ENCODE results near the gene TELO2.
A peak's percentile ranks its signal among the peaks of the same experiment; 100 is the strongest.

Gene TELO2

GRCh38 chr16:1533443-1533951 is 40.3 kb downstream of the TELO2 start, which contains the start of gene TMEM204:
Gene TMEM204, plus strand, starts transcription at chr16:1533666. Its CDS starts 610 bp downstream, at chr16:1534276.
- Histone ChIP-seq H3K4me2 (peak within 1 kb of the TSS; percentile 69 to 95 (median 90)), H4K20me1 (peaks cover 0 to 100% (median 85%) of the 10 kb centered on the region in 11 experiments; a peak in 20 of 22 replicates), H3K36me3 (no peaks in the 10 kb centered on the region), H3K4me1 (peaks cover 60 to 91% (median 78%) of the 10 kb centered on the region in 10 experiments), H3K27me3 (peaks cover 77 to 97% (median 83%) of the 10 kb centered on the region in 11 experiments), H3K4me3 (peak within 1 kb of the TSS in 8 of 10 experiments; percentile 1 to 58 (median 38); a peak in 12 of 20 replicates), H3K27ac (0 out of 22 replicates have a peak within 1 kb of the TSS, but pooled peaks of 1 of the 11 experiments have one; percentile 7), H3K9me3 (replicated peaks in 1 of 11) (no peaks in the 10 kb centered on the region), H3K9ac (peak within 1 kb of the TSS; percentile 10 to 58 (median 37); a peak in 15 of 22 replicates)
- TF ChIP-seq Cebpa-rat (IDR thresholded peaks at IDR 0.05), result no peak

DNA sequence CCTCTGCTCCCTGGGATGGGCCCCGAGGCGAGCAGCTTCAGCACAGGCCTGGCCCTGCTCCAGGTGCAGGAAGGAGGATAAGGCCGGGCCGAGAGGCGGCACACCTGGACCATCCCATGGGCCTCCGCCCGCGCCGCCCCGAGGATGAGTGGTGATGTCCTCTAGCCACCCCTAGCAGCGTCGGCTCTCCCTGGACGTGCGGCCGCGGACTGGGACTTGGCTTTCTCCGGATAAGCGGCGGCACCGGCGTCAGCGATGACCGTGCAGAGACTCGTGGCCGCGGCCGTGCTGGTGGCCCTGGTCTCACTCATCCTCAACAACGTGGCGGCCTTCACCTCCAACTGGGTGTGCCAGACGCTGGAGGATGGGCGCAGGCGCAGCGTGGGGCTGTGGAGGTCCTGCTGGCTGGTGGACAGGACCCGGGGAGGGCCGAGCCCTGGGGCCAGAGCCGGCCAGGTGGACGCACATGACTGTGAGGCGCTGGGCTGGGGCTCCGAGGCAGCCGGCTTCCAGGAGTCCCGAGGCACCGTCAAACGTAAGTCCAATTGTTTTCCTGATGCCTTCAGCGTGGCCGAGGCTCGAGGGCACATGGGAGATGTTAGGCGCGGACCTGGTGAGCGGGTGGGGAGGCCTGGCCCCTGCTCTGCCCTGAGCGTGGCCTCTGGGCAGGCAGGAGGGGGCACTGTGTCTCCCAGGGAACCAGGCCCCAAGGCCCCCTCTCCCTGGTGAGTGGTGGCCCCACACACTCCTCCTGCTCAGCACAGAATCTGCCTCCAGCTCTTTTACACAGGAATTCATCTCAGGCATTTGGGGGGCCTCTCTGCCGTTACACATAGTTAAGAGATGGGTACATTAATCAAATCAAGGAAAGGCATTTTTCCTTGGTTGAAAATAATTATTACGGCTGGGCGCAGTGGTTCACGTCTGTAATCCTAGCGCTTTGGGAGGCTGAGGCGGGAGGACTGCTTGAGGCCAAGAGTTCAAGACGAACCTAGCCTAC is 41.2 kb downstream of the TELO2 start:
- peaks cover 80 to 98% (median 91%) of the 10 kb centered on the region in 11 experiments for H3K27me3 ChIP-seq
- H3K4me1 ChIP-seq, result peaks cover 65 to 97% (median 86%) of the 10 kb centered on the region in 10 experiments
- H4K20me1 ChIP-seq, result peaks cover 0 to 100% (median 92%) of the 10 kb centered on the region in 11 experiments; a peak in 20 of 22 replicates
- H3K4me3 ChIP-seq, result peak overlapping the region in 7 of 10 experiments; percentile 4 to 58 (median 42); a peak in 11 of 20 replicates
- peak overlapping the region in 7 of 11 experiments; percentile 26 to 57 (median 40); a peak in 8 of 22 replicates for H3K9ac ChIP-seq
- peak overlapping the region; percentile 69 to 95 (median 90) for H3K4me2 ChIP-seq
- H3K27ac ChIP-seq, result 0 out of 22 replicates have a peak overlapping the region, but pooled peaks of 1 of the 11 experiments have one; percentile 7
- no peaks in the 10 kb centered on the region for H3K9me3 ChIP-seq (replicated peaks in 1 of 11)
- H3K36me3 ChIP-seq, result no peaks in the 10 kb centered on the region
- no peak for TF ChIP-seq Cebpa-rat (IDR thresholded peaks at IDR 0.05)

DNA sequence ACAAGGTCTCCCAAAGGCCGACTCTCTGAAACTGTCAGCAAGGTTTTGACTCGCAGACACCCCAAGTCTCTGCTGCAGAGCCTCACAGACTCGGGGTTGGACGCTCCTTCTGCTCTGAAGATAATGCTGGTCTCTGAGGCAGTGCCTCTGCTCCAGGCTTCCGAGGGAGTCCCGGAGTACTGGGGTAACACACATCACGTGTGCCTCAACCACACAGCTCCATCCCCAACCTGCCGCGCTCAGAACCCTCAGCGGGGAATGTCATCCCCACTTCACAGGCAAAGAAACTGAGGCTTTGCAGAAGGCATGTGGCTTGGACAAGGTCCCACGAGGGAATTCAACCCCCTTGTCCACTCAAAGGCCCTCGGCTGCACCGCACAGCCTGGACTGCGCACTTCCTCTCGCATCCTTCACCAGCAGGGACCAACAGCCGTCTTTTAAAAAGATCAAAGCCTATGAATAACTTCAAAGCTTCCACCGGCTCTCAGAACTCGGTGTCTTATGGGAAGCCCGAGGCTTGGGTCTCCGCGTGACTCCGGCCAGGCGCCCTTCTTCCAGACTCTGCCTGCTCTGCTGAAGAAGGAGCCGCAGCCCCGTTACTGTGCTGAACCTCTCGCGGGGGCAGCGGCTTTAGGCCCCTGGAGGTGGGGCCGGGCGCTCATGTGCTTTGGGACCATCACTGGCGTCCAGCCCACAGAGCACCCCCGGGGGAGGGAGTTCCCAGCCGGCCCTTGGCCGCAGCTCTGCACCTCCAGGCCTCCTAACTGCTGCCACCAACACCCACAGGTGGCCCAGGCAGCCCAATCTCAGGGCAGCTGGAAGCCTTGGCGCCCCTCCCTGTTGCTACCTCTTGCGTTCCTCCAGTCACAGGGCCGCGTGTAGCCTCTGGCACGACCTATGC is 42.5 kb downstream of the TELO2 start:
- Histone ChIP-seq H3K9ac (no peak overlapping the region), H3K4me1 (peaks cover 65 to 100% (median 98%) of the 10 kb centered on the region in 10 experiments), H3K27me3 (peaks cover 88 to 100% (median 99%) of the 10 kb centered on the region in 11 experiments), H3K36me3 (no peaks in the 10 kb centered on the region), H4K20me1 (peaks cover 0 to 100% (median 100%) of the 10 kb centered on the region in 11 experiments; a peak in 20 of 22 replicates), H3K4me2 (peak overlapping the region; percentile 3 to 98 (median 92); a peak in 19 of 22 replicates), H3K9me3 (replicated peaks in 1 of 11) (no peaks in the 10 kb centered on the region), H3K4me3 (peak overlapping the region in 3 of 10 experiments; percentile 2 to 58 (median 9); a peak in 5 of 20 replicates), H3K27ac (no peak overlapping the region)
- no peak for TF ChIP-seq Cebpa-rat (IDR thresholded peaks at IDR 0.05)

- Histone ChIP-seq H3K4me1 (peaks cover 63 to 100% (median 99%) of the 10 kb centered on the region in 10 experiments), H3K9ac (no peak overlapping the region), H3K27me3 (peaks cover 88 to 100% (median 99%) of the 10 kb centered on the region in 11 experiments), H3K4me2 (peak overlapping the region; percentile 72 to 98 (median 90); a peak in 21 of 22 replicates), H3K27ac (no peak overlapping the region), H3K36me3 (no peaks in the 10 kb centered on the region), H3K9me3 (replicated peaks in 1 of 11) (no peaks in the 10 kb centered on the region), H4K20me1 (peaks cover 0 to 100% (median 100%) of the 10 kb centered on the region in 11 experiments; a peak in 20 of 22 replicates), H3K4me3 (peak overlapping the region in 1 of 10 experiments; percentile 9; a peak in 3 of 20 replicates)
- no peak for TF ChIP-seq Cebpa-rat (IDR thresholded peaks at IDR 0.05)
Observed at GRCh38 chr16:1536601-1537000, 43.4 kb downstream of the TELO2 start.

GRCh38 chr16:1537138-1537577 is 44.0 kb downstream of the TELO2 start:
- H3K27ac ChIP-seq, result no peak overlapping the region
- TF ChIP-seq Cebpa-rat (IDR thresholded peaks at IDR 0.05), result no peak
- H3K9me3 ChIP-seq (replicated peaks in 1 of 11), result no peaks in the 10 kb centered on the region
- peak overlapping the region; percentile 72 to 98 (median 90) for H3K4me2 ChIP-seq
- peak overlapping the region in 7 of 11 experiments; percentile 8 to 48 (median 29); a peak in 9 of 22 replicates for H3K9ac ChIP-seq
- peak overlapping the region in 7 of 10 experiments; percentile 3 to 50 (median 31); a peak in 7 of 20 replicates for H3K4me3 ChIP-seq
- H3K27me3 ChIP-seq, result peaks cover 88 to 100% (median 99%) of the 10 kb centered on the region in 11 experiments
- H3K4me1 ChIP-seq, result peaks cover 57 to 100% (median 99%) of the 10 kb centered on the region in 10 experiments
- peaks cover 0 to 100% (median 99%) of the 10 kb centered on the region in 11 experiments; a peak in 20 of 22 replicates for H4K20me1 ChIP-seq
- H3K36me3 ChIP-seq, result no peaks in the 10 kb centered on the region

- Histone ChIP-seq H3K4me3 (peak overlapping the region in 8 of 10 experiments; percentile 3 to 50 (median 29); a peak in 10 of 20 replicates), H3K27ac (peak overlapping the region in 1 of 11 experiments; percentile 35; a peak in 2 of 22 replicates), H3K27me3 (peaks cover 83 to 100% (median 97%) of the 10 kb centered on the region in 11 experiments), H3K9me3 (replicated peaks in 1 of 11) (no peaks in the 10 kb centered on the region), H3K9ac (peak overlapping the region in 9 of 11 experiments; percentile 6 to 48 (median 30); a peak in 10 of 22 replicates), H3K4me1 (peaks cover 55 to 100% (median 99%) of the 10 kb centered on the region in 10 experiments), H4K20me1 (peaks cover 0 to 100% (median 99%) of the 10 kb centered on the region in 11 experiments; a peak in 20 of 22 replicates), H3K4me2 (peak overlapping the region; percentile 72 to 98 (median 90)), H3K36me3 (no peaks in the 10 kb centered on the region)
- TF ChIP-seq Cebpa-rat (IDR thresholded peaks at IDR 0.05), result no peak
Observed at GRCh38 chr16:1537763-1538289, 44.7 kb downstream of the TELO2 start.

DNA sequence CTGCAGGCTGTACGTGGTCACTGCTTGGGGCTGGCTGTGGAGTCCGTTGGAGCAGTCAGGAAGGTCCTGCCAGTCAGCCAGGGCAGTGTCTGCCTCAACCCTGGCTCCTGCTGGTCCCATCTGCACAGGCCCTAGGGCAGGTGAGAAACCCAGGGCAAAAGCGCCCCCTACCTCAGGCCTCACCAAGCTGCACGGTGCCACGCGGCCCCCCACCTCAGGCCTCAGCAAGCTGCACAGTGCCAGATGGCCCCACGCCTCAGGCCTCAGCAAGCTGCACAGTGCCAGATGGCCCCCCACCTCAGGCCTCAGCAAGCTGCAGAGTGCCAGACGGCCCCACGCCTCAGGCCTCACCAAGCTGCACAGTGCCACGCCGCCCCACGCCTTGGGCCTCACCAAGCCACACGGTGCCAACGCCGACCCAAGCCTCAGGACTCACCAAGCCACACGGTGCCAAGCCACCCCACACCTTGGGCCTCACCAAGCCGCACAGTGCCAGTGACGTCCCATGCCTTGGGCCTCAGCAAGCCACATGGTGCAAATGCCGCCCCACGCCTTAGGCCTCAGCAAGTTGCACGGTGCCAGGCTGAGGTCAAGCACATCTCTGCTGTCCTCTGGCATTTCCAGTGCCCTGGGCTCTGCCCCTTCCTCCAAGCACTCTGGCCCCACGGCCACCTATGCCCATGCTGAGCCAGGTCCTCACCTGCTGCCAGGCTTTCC is 45.8 kb downstream of the TELO2 start:
- H3K4me1 ChIP-seq, result peaks cover 53 to 100% (median 99%) of the 10 kb centered on the region in 10 experiments
- no peaks in the 10 kb centered on the region for H3K9me3 ChIP-seq (replicated peaks in 1 of 11)
- H3K9ac ChIP-seq, result 0 out of 22 replicates have a peak overlapping the region, but pooled peaks of 1 of the 11 experiments have one; percentile 48
- no peak overlapping the region for H3K27ac ChIP-seq
- peak overlapping the region; percentile 72 to 98 (median 90); a peak in 21 of 22 replicates for H3K4me2 ChIP-seq
- no peaks in the 10 kb centered on the region for H3K36me3 ChIP-seq
- H3K27me3 ChIP-seq, result peaks cover 71 to 91% (median 86%) of the 10 kb centered on the region in 11 experiments
- peaks cover 0 to 94% (median 91%) of the 10 kb centered on the region in 11 experiments; a peak in 20 of 22 replicates for H4K20me1 ChIP-seq
- 0 out of 20 replicates have a peak overlapping the region, but pooled peaks of 1 of the 10 experiments have one; percentile 2 for H3K4me3 ChIP-seq
- no peak for TF ChIP-seq Cebpa-rat (IDR thresholded peaks at IDR 0.05)
